A549 (cell line): Measurements from ENCODE around the gene CPN1.
A peak's percentile ranks its signal among the peaks of the same experiment; 100 is the strongest.

Source experiments
- CTCF ChIP-seq: fragments of >200 bp; sonication (Bioruptor Twin); formaldehyde crosslinking; IDR thresholded peaks from 3 replicates; pipeline ENCODE4 v1.5.1; 2016
- EHMT2 ChIP-seq: fragments of 200-600 bp; sonication (generic); IDR thresholded peaks from 2 replicates; pipeline ENCODE4 v1.6.1; 2016; ENCODE audit warnings: antibody characterized with exemption, low read depth, mild to moderate bottlenecking, moderate library complexity
- HOXA7 ChIP-seq: fragments of 250-450 bp; sonication (Bioruptor Pico); IDR thresholded peaks from 2 replicates; pipeline ENCODE4 v1.5.0; 2020; ENCODE audit warnings: mild to moderate bottlenecking, moderate library complexity
- JUNB ChIP-seq: fragments of >200 bp; sonication (Bioruptor Twin); formaldehyde crosslinking; IDR thresholded peaks from 2 replicates; pipeline ENCODE4 v1.6.1; 2016
- NFE2L2 ChIP-seq: fragments of 150-350 bp; conservative IDR thresholded peaks from 2 replicates; pipeline ENCODE4 v1.6.1; 2014; ENCODE audit warnings: low read length
- POLR2A ChIP-seq: IDR thresholded peaks from 2 replicates; pipeline ENCODE4 v1.6.1; 2012; ENCODE audit warnings: mild to moderate bottlenecking, low read length
- POLR2AphosphoS2 ChIP-seq: conservative IDR thresholded peaks from 2 replicates; pipeline ENCODE4 v1.6.1; 2012; ENCODE audit warnings: low read length, improper control_type of control experiment, inconsistent platforms
- REST ChIP-seq: fragments of 200-600 bp; sonication (generic); IDR thresholded peaks from 2 replicates; pipeline ENCODE4 v1.6.1; 2016; ENCODE audit warnings: antibody characterized with exemption, mild to moderate bottlenecking, moderate library complexity
- USF2 ChIP-seq: fragments of 450-650 bp; IDR thresholded peaks from 2 replicates; pipeline ENCODE4 v1.6.1; 2014; ENCODE audit warnings: antibody characterized with exemption

- TF ChIP-seq JUNB (peak; percentile 84), CTCF (no peak), POLR2AphosphoS2 (no peak), USF2 (no peak), POLR2A (no peak), HOXA7 (CRISPR knock-in tag) (no peak), REST (no peak), EHMT2 (no peak), NFE2L2 (no peak)
Observed at GRCh38 chr10:100006243-100006886, 75.3 kb downstream of the CPN1 start.
